ENCODE measurements around the gene AGAP1. TPM values are rescaled to one million over a fixed set of nuclear protein-coding genes. Genes with fewer than 3 reads are reported as not detected.

AGAP1 gene
- total RNA-seq, 1 donor from 2014 or later, result 33.7 TPM

DNA sequence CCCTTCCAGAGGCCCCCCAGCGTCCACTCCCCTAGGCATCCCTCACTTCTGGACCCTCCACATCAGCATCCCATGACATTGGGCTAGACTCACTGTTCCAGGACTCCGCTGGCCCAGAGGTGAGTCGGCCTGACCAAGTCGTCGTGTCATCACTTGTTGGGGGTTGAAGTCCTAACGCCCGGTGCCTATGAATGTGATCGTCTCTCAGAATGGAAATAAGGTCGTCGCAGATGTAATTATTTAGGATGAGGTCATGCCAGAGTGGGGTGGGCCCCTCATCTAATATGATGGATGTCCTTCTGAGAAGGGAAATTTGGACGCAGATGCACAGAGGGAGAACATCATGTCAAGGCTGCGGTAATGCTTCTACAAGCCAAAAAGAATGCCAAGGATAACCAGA, 142.7 kb downstream of the AGAP1 start:
- Histone ChIP-seq H3K36me3 (ENCODE audit: control insufficient read depth, insufficient read depth, low read length) (no peaks in the 10 kb centered on the region), H3K4me3 (ENCODE audit: low read depth, low read length) (no peak overlapping the region), H3K27me3 (ENCODE audit: control insufficient read depth, insufficient read depth, low read length) (no peaks in the 10 kb centered on the region)
- no peak for DNase-seq (ENCODE audit: low read depth)
- TF ChIP-seq, protein P1, sequence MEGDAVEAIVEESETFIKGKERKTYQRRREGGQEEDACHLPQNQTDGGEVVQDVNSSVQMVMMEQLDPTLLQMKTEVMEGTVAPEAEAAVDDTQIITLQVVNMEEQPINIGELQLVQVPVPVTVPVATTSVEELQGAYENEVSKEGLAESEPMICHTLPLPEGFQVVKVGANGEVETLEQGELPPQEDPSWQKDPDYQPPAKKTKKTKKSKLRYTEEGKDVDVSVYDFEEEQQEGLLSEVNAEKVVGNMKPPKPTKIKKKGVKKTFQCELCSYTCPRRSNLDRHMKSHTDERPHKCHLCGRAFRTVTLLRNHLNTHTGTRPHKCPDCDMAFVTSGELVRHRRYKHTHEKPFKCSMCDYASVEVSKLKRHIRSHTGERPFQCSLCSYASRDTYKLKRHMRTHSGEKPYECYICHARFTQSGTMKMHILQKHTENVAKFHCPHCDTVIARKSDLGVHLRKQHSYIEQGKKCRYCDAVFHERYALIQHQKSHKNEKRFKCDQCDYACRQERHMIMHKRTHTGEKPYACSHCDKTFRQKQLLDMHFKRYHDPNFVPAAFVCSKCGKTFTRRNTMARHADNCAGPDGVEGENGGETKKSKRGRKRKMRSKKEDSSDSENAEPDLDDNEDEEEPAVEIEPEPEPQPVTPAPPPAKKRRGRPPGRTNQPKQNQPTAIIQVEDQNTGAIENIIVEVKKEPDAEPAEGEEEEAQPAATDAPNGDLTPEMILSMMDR (IDR thresholded peaks at IDR 0.05; ENCODE audit: insufficient read depth, low read length, poor library complexity, severe bottlenecking), result no peak

DNA sequence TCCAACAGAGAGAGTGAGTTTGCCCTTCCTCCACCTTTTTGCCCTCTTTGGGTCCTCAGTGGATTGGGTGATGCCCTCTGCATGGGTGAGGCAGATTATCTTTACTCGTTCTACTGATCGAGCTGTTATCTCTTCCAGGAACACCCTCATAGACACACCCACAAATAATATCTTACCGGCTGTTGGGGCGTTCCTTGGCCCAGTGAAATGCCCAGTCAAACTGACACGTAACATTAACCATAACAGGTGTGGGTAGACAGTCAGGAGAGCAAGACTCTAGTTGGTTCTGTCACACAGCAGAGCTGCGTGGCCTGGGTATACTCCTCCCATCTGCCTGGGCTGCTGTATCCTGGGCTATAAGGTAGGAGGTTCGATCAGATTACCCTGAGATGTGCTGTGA, 144.1 kb downstream of the AGAP1 start:
- TF ChIP-seq, protein P1 (IDR thresholded peaks at IDR 0.05; ENCODE audit: insufficient read depth, low read length, poor library complexity, severe bottlenecking), result no peak
- Histone ChIP-seq H3K27me3 (ENCODE audit: control insufficient read depth, insufficient read depth, low read length) (no peaks in the 10 kb centered on the region), H3K4me3 (ENCODE audit: low read depth, low read length) (no peak overlapping the region), H3K36me3 (ENCODE audit: control insufficient read depth, insufficient read depth, low read length) (no peaks in the 10 kb centered on the region)
- no peak for DNase-seq (ENCODE audit: low read depth)

DNA sequence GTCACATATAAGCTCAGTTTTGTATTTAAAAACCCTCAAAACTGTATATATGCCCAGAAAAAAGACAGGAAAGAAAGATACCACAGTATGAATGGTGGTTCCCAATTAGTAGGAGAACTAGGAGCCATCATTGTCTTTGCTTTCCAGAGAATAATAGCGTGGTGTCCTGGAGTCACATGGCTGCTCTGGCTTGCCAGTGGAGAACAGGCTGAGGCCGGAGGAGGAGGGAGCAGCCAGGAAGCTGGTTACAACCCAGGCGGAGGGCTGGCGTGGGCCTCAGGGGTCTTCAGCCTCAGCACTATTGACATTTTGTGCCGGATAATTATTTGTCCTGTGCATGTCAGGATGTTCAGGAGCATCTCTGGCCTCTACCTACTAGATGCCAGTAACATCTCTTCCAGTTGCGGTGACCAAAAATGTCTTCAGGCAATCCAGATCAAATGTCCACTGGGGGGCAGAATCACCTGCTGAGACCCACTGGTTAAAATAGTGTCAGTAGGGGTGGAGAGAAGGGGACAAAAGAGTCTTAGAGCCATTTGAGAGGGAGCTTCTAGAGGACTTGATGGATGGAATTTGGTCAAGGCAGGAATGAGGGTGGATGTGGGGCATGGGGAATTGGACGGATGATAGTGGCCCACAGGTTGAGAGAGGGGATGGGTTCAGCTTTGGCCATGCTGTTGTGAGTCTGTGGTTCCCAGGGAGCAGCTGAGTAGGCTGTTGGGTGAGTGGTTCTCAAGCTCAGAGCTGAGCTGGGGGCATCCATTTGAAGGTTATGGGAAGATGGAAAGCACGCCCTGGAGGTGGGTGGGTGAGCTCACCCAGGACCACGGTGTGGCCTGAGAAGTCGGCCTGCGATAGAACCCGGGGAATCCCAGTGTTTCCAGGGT, 144.9 kb downstream of the AGAP1 start:
- Histone ChIP-seq H3K27me3 (ENCODE audit: control insufficient read depth, insufficient read depth, low read length) (no peaks in the 10 kb centered on the region), H3K36me3 (ENCODE audit: control insufficient read depth, insufficient read depth, low read length) (no peaks in the 10 kb centered on the region), H3K4me3 (ENCODE audit: low read depth, low read length) (no peak overlapping the region)
- TF ChIP-seq, protein P1 (IDR thresholded peaks at IDR 0.05; ENCODE audit: insufficient read depth, low read length, poor library complexity, severe bottlenecking), result no peak
- DNase-seq (ENCODE audit: low read depth), result no peak

DNA sequence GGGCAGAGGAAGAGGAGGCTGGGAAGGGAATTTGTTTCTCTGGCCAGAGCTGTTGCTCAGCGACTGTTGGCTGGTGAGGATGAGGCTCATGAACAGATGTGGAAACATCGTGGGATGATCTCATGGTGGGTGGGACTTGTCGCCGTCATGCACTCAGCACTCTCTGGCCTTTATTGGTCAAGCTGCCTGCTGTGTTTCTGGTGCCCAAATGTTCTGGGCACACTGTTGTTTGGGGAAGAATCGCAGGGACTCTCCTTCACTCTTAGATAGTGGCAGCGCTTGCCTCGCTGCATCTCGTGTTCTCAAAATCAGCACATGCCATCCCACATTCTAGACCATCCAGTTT, 145.6 kb downstream of the AGAP1 start:
- peak; percentile 49 for DNase-seq (ENCODE audit: low read depth)
- Histone ChIP-seq H3K27me3 (ENCODE audit: control insufficient read depth, insufficient read depth, low read length) (no peaks in the 10 kb centered on the region), H3K4me3 (ENCODE audit: low read depth, low read length) (no peak overlapping the region), H3K36me3 (ENCODE audit: control insufficient read depth, insufficient read depth, low read length) (no peaks in the 10 kb centered on the region)
- TF ChIP-seq, protein P1 (IDR thresholded peaks at IDR 0.05; ENCODE audit: insufficient read depth, low read length, poor library complexity, severe bottlenecking), result no peak

DNA sequence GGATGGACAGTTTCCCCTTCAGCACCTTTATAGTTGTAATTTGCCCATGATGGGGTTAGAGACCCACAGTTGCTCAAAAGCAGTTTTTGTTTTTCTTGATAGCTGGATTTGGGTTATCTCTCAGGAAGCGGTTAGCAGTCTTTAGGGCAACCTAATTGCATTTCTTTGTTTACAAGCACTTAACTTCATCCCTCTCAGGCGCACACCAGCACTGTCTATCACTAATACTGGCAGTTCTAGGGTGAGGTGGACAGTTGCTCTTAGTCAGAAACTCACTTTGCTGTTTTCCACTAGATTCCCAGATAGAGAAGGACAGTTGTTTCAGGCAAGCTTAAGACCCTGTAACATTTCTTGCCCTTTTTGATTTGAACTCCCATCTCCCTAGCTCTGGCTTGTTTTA, 146.0 kb downstream of the AGAP1 start:
- Histone ChIP-seq H3K4me3 (ENCODE audit: low read depth, low read length) (no peak overlapping the region), H3K27me3 (ENCODE audit: control insufficient read depth, insufficient read depth, low read length) (no peaks in the 10 kb centered on the region), H3K36me3 (ENCODE audit: control insufficient read depth, insufficient read depth, low read length) (no peaks in the 10 kb centered on the region)
- DNase-seq (ENCODE audit: low read depth), result no peak
- TF ChIP-seq, protein P1 (IDR thresholded peaks at IDR 0.05; ENCODE audit: insufficient read depth, low read length, poor library complexity, severe bottlenecking), result no peak

DNA sequence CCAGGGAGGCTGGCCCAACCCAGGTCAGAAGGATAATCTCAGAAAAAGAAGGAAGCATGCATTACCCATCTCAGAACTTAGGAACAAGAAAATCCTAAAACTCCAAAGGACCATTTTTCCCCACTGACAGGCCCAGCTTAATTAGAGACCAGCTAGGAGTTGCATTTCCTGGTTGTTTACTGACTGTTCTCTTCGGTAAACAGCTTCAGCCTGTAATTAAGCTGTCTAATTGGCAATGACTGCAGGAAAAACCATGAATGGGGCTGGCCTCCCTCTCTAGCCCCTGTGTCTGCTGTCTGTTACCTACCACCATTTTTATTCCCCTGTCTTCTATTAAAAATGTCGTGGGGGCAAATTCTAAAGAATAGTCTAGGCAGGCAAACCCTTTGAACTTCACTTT, 146.5 kb downstream of the AGAP1 start:
- TF ChIP-seq, protein P1 (IDR thresholded peaks at IDR 0.05; ENCODE audit: insufficient read depth, low read length, poor library complexity, severe bottlenecking), result no peak
- no peak overlapping the region for H3K4me3 ChIP-seq (ENCODE audit: low read depth, low read length)
- no peak for DNase-seq (ENCODE audit: low read depth)
- no peaks in the 10 kb centered on the region for H3K27me3 ChIP-seq (ENCODE audit: control insufficient read depth, insufficient read depth, low read length)
- H3K36me3 ChIP-seq (ENCODE audit: control insufficient read depth, insufficient read depth, low read length), result no peaks in the 10 kb centered on the region
